C4-2B (cell line): Measurements from ENCODE around the gene OR4D2.

Experiments
- ZFX ChIP-seq: fragments of 450-650 bp; IDR thresholded peaks from 2 replicates; pipeline ENCODE4 v1.6.1; 2017
- TF ChIP-seq, protein P1 (sequence below): fragments of 450-650 bp; conservative IDR thresholded peaks from 2 replicates; pipeline ENCODE4 v1.5.1; 2017; ENCODE audit warnings: mild to moderate bottlenecking

GRCh38 chr17:58215685-58216084, 48.9 kb downstream of the OR4D2 start:
- TF ChIP-seq, protein P1, sequence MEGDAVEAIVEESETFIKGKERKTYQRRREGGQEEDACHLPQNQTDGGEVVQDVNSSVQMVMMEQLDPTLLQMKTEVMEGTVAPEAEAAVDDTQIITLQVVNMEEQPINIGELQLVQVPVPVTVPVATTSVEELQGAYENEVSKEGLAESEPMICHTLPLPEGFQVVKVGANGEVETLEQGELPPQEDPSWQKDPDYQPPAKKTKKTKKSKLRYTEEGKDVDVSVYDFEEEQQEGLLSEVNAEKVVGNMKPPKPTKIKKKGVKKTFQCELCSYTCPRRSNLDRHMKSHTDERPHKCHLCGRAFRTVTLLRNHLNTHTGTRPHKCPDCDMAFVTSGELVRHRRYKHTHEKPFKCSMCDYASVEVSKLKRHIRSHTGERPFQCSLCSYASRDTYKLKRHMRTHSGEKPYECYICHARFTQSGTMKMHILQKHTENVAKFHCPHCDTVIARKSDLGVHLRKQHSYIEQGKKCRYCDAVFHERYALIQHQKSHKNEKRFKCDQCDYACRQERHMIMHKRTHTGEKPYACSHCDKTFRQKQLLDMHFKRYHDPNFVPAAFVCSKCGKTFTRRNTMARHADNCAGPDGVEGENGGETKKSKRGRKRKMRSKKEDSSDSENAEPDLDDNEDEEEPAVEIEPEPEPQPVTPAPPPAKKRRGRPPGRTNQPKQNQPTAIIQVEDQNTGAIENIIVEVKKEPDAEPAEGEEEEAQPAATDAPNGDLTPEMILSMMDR = peak; percentile 28; the same call in 1 of the 2 replicates
- no peak for TF ChIP-seq ZFX
